PFSK-1 (cell line): ENCODE data around the gene COL1A2.

ENCODE experiments used
- FOXP2 ChIP-seq: optimal IDR thresholded peaks from 2 replicates; pipeline ENCODE3; 2011; ENCODE audit warnings: borderline replicate concordance, control low read depth, inconsistent platforms; ENCODE audit not compliant: insufficient read depth; ENCODE audit errors: extremely low read length, extremely low read depth
- POLR2AphosphoS5 ChIP-seq: IDR thresholded peaks from 2 replicates; pipeline ENCODE4 v1.6.1; 2012; ENCODE audit warnings: low read depth, mild to moderate bottlenecking, control low read depth, low read length, moderate library complexity
- SIN3A ChIP-seq: IDR thresholded peaks from 2 replicates; pipeline ENCODE4 v1.6.1; 2012; ENCODE audit warnings: mild to moderate bottlenecking, low read length, moderate library complexity, borderline replicate concordance; ENCODE audit not compliant: insufficient read depth
- TAF1 ChIP-seq: IDR thresholded peaks from 2 replicates; pipeline ENCODE4 v1.6.1; 2012; ENCODE audit warnings: low read length, control low read depth, borderline replicate concordance; ENCODE audit not compliant: insufficient read depth
- TF ChIP-seq, protein P1 (sequence below), 2 experiments: IDR thresholded peaks; 2 replicates each; pipeline versions ENCODE4 v1.6.1 to v1.8.0; 2011 to 2012; ENCODE audit warnings: low read depth in 2 of 2, low read length in 2 of 2, control low read depth in 1 of 2, inconsistent platforms in 1 of 2, mild to moderate bottlenecking in 1 of 2, moderate library complexity in 1 of 2; ENCODE audit not compliant: insufficient read depth in 1 of 2

COL1A2 gene

DNA sequence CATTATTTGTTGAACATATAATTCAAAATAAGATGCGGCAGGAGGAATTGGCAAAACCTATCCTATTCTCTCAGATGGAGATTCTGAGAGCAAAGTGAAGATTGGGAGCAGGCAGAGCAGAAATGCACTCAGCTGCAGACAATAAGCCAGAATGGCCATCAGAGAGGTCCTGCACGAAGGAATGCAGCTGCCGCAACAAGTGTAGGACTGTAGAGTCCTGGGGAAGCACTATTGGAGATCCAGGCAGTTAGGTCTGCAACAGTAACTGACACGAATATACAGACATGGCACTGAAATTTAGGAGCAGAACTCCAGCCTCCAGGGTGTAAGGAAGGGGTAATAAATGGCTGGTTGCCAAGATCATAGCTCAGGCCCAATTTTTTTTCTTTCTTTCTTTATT lies 10.4 kb upstream of the COL1A2 start:
- TF ChIP-seq TAF1, result no peak
- no peak for TF ChIP-seq FOXP2
- TF ChIP-seq, protein P1, sequence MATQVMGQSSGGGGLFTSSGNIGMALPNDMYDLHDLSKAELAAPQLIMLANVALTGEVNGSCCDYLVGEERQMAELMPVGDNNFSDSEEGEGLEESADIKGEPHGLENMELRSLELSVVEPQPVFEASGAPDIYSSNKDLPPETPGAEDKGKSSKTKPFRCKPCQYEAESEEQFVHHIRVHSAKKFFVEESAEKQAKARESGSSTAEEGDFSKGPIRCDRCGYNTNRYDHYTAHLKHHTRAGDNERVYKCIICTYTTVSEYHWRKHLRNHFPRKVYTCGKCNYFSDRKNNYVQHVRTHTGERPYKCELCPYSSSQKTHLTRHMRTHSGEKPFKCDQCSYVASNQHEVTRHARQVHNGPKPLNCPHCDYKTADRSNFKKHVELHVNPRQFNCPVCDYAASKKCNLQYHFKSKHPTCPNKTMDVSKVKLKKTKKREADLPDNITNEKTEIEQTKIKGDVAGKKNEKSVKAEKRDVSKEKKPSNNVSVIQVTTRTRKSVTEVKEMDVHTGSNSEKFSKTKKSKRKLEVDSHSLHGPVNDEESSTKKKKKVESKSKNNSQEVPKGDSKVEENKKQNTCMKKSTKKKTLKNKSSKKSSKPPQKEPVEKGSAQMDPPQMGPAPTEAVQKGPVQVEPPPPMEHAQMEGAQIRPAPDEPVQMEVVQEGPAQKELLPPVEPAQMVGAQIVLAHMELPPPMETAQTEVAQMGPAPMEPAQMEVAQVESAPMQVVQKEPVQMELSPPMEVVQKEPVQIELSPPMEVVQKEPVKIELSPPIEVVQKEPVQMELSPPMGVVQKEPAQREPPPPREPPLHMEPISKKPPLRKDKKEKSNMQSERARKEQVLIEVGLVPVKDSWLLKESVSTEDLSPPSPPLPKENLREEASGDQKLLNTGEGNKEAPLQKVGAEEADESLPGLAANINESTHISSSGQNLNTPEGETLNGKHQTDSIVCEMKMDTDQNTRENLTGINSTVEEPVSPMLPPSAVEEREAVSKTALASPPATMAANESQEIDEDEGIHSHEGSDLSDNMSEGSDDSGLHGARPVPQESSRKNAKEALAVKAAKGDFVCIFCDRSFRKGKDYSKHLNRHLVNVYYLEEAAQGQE (IDR thresholded peaks at IDR 0.05; ENCODE audit: insufficient read depth in 1 of 2, low read depth in 2 of 2, low read length in 2 of 2), result no peak
- no peak for TF ChIP-seq POLR2AphosphoS5
- no peak for TF ChIP-seq SIN3A

GRCh38 chr7:94386416-94386815 lies 8.3 kb upstream of the COL1A2 start:
- TF ChIP-seq POLR2AphosphoS5 (no peak), FOXP2 (no peak), SIN3A (no peak), TAF1 (no peak)
- TF ChIP-seq, protein P1 (IDR thresholded peaks at IDR 0.05; ENCODE audit: insufficient read depth in 1 of 2, low read depth in 2 of 2, low read length in 2 of 2), result no peak

DNA sequence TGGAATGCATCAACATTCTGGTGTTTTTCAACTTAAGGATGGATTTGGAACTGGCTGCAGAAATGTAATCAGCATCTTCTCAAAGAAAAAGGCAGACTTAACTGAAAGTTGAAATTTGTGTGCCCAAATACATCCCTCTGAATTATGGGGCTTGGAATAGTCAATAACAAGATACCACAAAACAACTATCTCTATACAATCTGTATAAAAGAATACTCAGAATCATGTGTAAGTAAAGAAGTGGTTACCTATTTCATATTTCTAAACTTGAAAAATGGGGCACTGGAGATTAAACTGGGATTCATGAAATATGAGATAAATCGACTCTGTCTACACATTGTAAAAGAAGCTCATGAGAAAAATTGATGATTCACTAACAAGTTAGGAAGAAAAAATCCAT lies 6.2 kb upstream of the COL1A2 start:
- TF ChIP-seq POLR2AphosphoS5, result no peak
- TF ChIP-seq FOXP2, result no peak
- TF ChIP-seq SIN3A, result no peak
- TF ChIP-seq, protein P1 (IDR thresholded peaks at IDR 0.05; ENCODE audit: insufficient read depth in 1 of 2, low read depth in 2 of 2, low read length in 2 of 2), result no peak
- no peak for TF ChIP-seq TAF1

- no peak for TF ChIP-seq FOXP2
- no peak for TF ChIP-seq TAF1
- no peak for TF ChIP-seq POLR2AphosphoS5
- TF ChIP-seq SIN3A, result no peak
- TF ChIP-seq, protein P1 (IDR thresholded peaks at IDR 0.05; ENCODE audit: insufficient read depth in 1 of 2, low read depth in 2 of 2, low read length in 2 of 2), result no peak
These were observed 5.3 kb upstream of the COL1A2 start for GRCh38 chr7:94389381-94389780.

GRCh38 chr7:94391726-94392392 lies 2.8 kb upstream of the COL1A2 start:
- no peak for TF ChIP-seq SIN3A
- TF ChIP-seq FOXP2, result no peak
- TF ChIP-seq POLR2AphosphoS5, result no peak
- TF ChIP-seq, protein P1 (IDR thresholded peaks at IDR 0.05; ENCODE audit: insufficient read depth in 1 of 2, low read depth in 2 of 2, low read length in 2 of 2), result no peak
- 0 out of 2 replicates have a peak, but pooled peaks have one; percentile 40 for TF ChIP-seq TAF1
